MM.1S (cell line): ENCODE measurements around the gene TM9SF2.

Experiments used
- DNase-seq: peaks from one replicate; pipeline ENCODE4 v3.0.0-alpha.2; 2015
- H2AFZ ChIP-seq: fragments of 300-600 bp; sonication (generic); 2 replicates; pipeline ENCODE4 v1.6.0; 2016; ENCODE audit warnings: antibody characterized with exemption, low read length
- H3F3A ChIP-seq: fragments of 300-600 bp; sonication (generic); 2 replicates; pipeline ENCODE4 v1.6.1; 2016; ENCODE audit warnings: mild to moderate bottlenecking, antibody characterized with exemption, low read length, moderate library complexity, mixed read lengths; ENCODE audit not compliant: insufficient read depth
- H3K27ac ChIP-seq: fragments of 300-600 bp; sonication (generic); 2 replicates; pipeline ENCODE4 v1.5.1; 2016; ENCODE audit warnings: mild to moderate bottlenecking, low read length
- H3K27me3 ChIP-seq: fragments of 300-600 bp; sonication (generic); replicated peaks from 2 replicates; pipeline ENCODE4 v1.6.0; 2016; ENCODE audit warnings: low read length; ENCODE audit not compliant: insufficient read depth
- H3K36me3 ChIP-seq: fragments of 300-600 bp; sonication (generic); replicated peaks from 2 replicates; pipeline ENCODE4 v1.6.1; 2016; ENCODE audit warnings: mild to moderate bottlenecking, low read length, mixed read lengths; ENCODE audit not compliant: insufficient read depth
- H3K4me1 ChIP-seq: fragments of 300-600 bp; sonication (generic); 2 replicates; pipeline ENCODE4 v1.6.1; 2016; ENCODE audit warnings: low read length, mixed read lengths
- H3K4me2 ChIP-seq: fragments of 300-600 bp; sonication (generic); 2 replicates; pipeline ENCODE4 v1.6.0; 2016; ENCODE audit warnings: low read depth, low read length
- H3K4me3 ChIP-seq: fragments of 300-600 bp; sonication (generic); 2 replicates; pipeline ENCODE4 v1.5.1; 2016; ENCODE audit warnings: low read length, mixed read lengths
- H3K79me2 ChIP-seq: fragments of 300-600 bp; sonication (generic); 2 replicates; pipeline ENCODE4 v1.6.1; 2016; ENCODE audit warnings: mixed run types, low read length, mixed read lengths
- H3K9ac ChIP-seq: fragments of 300-600 bp; sonication (generic); 2 replicates; pipeline ENCODE4 v1.6.1; 2016; ENCODE audit warnings: low read length, mixed read lengths
- H3K9me2 ChIP-seq: fragments of 300-600 bp; sonication (generic); replicated peaks from 2 replicates; pipeline ENCODE4 v1.6.1; 2016; ENCODE audit warnings: mild to moderate bottlenecking, low read length, mixed read lengths; ENCODE audit not compliant: insufficient read depth
- H3K9me3 ChIP-seq: fragments of 300-600 bp; sonication (generic); replicated peaks from 2 replicates; pipeline ENCODE4 v1.6.1; 2016; ENCODE audit warnings: mild to moderate bottlenecking, low read length, mixed read lengths; ENCODE audit not compliant: insufficient read depth
- H4K20me1 ChIP-seq: fragments of 300-600 bp; sonication (generic); 2 replicates; pipeline ENCODE4 v1.6.1; 2016; ENCODE audit warnings: mild to moderate bottlenecking, low read length, moderate library complexity, mixed read lengths; ENCODE audit not compliant: insufficient read depth
- EZH2 ChIP-seq: fragments of 300-600 bp; sonication (generic); optimal IDR thresholded peaks from 2 replicates; pipeline ENCODE3; 2017; ENCODE audit warnings: low read depth, mild to moderate bottlenecking, antibody characterized with exemption, low read length, mixed read lengths
- EZH2phosphoT487 ChIP-seq: fragments of 300-600 bp; sonication (generic); IDR thresholded peaks from 2 replicates; pipeline ENCODE4 v1.6.1; 2018; ENCODE audit warnings: antibody characterized with exemption, low read length
- TF ChIP-seq, protein P1 (sequence below): fragments of 300-600 bp; sonication (generic); IDR thresholded peaks from 2 replicates; pipeline ENCODE4 v1.5.1; 2016; ENCODE audit warnings: antibody characterized with exemption, low read length, mixed read lengths

Gene TM9SF2

DNA sequence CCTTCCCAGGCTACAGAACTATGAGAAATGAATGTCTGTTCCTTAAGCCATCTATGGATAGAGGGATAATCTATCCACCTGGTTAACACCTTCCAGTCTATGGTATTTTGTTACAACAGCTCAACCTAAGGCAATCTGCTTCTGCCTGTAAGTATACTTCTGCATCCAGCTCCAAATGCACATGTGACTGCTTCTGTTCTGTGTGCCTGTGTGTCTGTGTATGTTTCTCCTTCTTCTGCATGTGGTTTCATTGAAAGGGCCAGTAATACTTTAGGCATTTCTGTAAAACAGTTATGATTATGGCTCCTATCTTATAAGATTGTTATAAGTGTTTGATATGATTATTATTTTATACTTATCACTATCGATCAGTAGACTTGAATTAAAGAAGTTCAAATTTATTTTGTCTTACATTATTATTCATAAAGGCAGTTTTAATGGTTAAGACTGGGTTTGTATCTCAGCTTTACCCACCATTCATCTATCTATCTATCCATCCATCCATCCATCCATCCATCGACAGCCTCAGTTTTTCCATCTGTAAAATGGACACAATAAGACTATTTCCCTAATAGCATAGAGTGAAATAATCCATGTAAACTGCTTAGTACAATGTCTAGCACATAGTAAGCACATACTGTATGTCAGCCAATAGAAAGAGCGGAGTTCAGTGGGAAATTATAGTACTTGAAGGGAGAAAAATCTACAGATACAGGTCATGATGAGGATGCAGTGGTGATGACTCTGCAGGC is 37.5 kb upstream of the TM9SF2 start:
- Histone ChIP-seq H3K9me2 (no peaks in the 10 kb centered on the region), H3K9ac (no peak overlapping the region), H3K36me3 (no peaks in the 10 kb centered on the region), H3K4me3 (no peak overlapping the region), H3K27me3 (no peaks in the 10 kb centered on the region), H3K79me2 (no peaks in the 10 kb centered on the region), H4K20me1 (no peaks in the 10 kb centered on the region), H3K27ac (no peak overlapping the region), H3K4me1 (no peaks in the 10 kb centered on the region), H3K4me2 (no peak overlapping the region), H3K9me3 (no peaks in the 10 kb centered on the region), H2AFZ (no peak overlapping the region), H3F3A (no peaks in the 10 kb centered on the region)
- DNase-seq = no peak
- TF ChIP-seq EZH2 = no peak
- TF ChIP-seq, protein P1, sequence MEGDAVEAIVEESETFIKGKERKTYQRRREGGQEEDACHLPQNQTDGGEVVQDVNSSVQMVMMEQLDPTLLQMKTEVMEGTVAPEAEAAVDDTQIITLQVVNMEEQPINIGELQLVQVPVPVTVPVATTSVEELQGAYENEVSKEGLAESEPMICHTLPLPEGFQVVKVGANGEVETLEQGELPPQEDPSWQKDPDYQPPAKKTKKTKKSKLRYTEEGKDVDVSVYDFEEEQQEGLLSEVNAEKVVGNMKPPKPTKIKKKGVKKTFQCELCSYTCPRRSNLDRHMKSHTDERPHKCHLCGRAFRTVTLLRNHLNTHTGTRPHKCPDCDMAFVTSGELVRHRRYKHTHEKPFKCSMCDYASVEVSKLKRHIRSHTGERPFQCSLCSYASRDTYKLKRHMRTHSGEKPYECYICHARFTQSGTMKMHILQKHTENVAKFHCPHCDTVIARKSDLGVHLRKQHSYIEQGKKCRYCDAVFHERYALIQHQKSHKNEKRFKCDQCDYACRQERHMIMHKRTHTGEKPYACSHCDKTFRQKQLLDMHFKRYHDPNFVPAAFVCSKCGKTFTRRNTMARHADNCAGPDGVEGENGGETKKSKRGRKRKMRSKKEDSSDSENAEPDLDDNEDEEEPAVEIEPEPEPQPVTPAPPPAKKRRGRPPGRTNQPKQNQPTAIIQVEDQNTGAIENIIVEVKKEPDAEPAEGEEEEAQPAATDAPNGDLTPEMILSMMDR = no peak
- TF ChIP-seq EZH2phosphoT487 = no peak

GRCh38 chr13:99464441-99464949 is 36.8 kb upstream of the TM9SF2 start:
- no peak for DNase-seq
- H2AFZ ChIP-seq = no peak overlapping the region
- no peaks in the 10 kb centered on the region for H3K27me3 ChIP-seq

GRCh38 chr13:99465454-99465853 is 35.8 kb upstream of the TM9SF2 start:
- Histone ChIP-seq H3K9ac (no peak overlapping the region), H2AFZ (no peak overlapping the region), H3K4me2 (no peak overlapping the region), H3K9me3 (no peaks in the 10 kb centered on the region), H3K27ac (no peak overlapping the region), H3K36me3 (no peaks in the 10 kb centered on the region), H3K27me3 (no peaks in the 10 kb centered on the region), H3K4me1 (no peaks in the 10 kb centered on the region), H3K9me2 (no peaks in the 10 kb centered on the region), H3F3A (no peaks in the 10 kb centered on the region), H4K20me1 (no peaks in the 10 kb centered on the region), H3K79me2 (no peaks in the 10 kb centered on the region), H3K4me3 (no peak overlapping the region)
- no peak for TF ChIP-seq EZH2
- TF ChIP-seq, protein P1 = no peak
- no peak for TF ChIP-seq EZH2phosphoT487
- DNase-seq = no peak

More at GRCh38 chr13:99464441-99464949, 36.8 kb upstream of the TM9SF2 start:
- no peaks in the 10 kb centered on the region for H4K20me1 ChIP-seq
- H3K4me2 ChIP-seq = no peak overlapping the region
- H3K4me3 ChIP-seq = no peak overlapping the region
- H3F3A ChIP-seq = no peaks in the 10 kb centered on the region
- no peaks in the 10 kb centered on the region for H3K9me3 ChIP-seq
- H3K27ac ChIP-seq = no peak overlapping the region
- H3K36me3 ChIP-seq = no peaks in the 10 kb centered on the region
- no peaks in the 10 kb centered on the region for H3K4me1 ChIP-seq
- H3K9me2 ChIP-seq = no peaks in the 10 kb centered on the region
- TF ChIP-seq, protein P1 = no peak
- TF ChIP-seq EZH2phosphoT487 (no peak), EZH2 (no peak)
- H3K9ac ChIP-seq = no peak overlapping the region
- H3K79me2 ChIP-seq = no peaks in the 10 kb centered on the region
